Measurements from ENCODE around the gene A3GALT2. TPM values are rescaled to one million over a fixed set of nuclear protein-coding genes. Genes with fewer than 3 reads are reported as not detected.
A peak's percentile ranks its signal among the peaks of the same experiment; 100 is the strongest.

The A3GALT2 gene
- total RNA-seq, 1 donor from 2014 or later: not detected

GRCh38 chr1:33350611-33351280 is 29.8 kb upstream of the A3GALT2 start:
- no peak for DNase-seq

GRCh38 chr1:33349778-33350610 is 29.1 kb upstream of the A3GALT2 start:
- DNase-seq: peak; percentile 64

- no peak for DNase-seq
Measured at GRCh38 chr1:33349081-33349759, 28.3 kb upstream of the A3GALT2 start.

GRCh38 chr1:33348676-33349080 is 27.8 kb upstream of the A3GALT2 start:
- no peak for DNase-seq

- no peak for DNase-seq
Measured at GRCh38 chr1:33348194-33348593, 27.3 kb upstream of the A3GALT2 start.

GRCh38 chr1:33347650-33347992 is 26.7 kb upstream of the A3GALT2 start:
- DNase-seq: peak; percentile 42

GRCh38 chr1:33346927-33347649 is 26.2 kb upstream of the A3GALT2 start:
- peak; percentile 60 for DNase-seq

- no peak for DNase-seq
Measured at GRCh38 chr1:33346533-33346926, 25.6 kb upstream of the A3GALT2 start.

- DNase-seq: peak; percentile 37
Measured at GRCh38 chr1:33344896-33345560, 24.1 kb upstream of the A3GALT2 start.

- no peak for DNase-seq
Measured at GRCh38 chr1:33343539-33343938, 22.6 kb upstream of the A3GALT2 start.

- DNase-seq: peak; percentile 84
Measured at GRCh38 chr1:33342041-33342723, 21.3 kb upstream of the A3GALT2 start.

GRCh38 chr1:33341190-33341589 is 20.3 kb upstream of the A3GALT2 start:
- no peak for DNase-seq

GRCh38 chr1:33339413-33339812 is 18.5 kb upstream of the A3GALT2 start:
- no peak for DNase-seq

GRCh38 chr1:33338440-33339211 is 17.7 kb upstream of the A3GALT2 start:
- peak; percentile 12 for DNase-seq

GRCh38 chr1:33338048-33338439 is 17.1 kb upstream of the A3GALT2 start:
- DNase-seq: no peak

- DNase-seq: no peak
Measured at GRCh38 chr1:33337441-33337840, 16.5 kb upstream of the A3GALT2 start.

- no peak for DNase-seq
Measured at GRCh38 chr1:33336580-33336979, 15.7 kb upstream of the A3GALT2 start.

- no peak for DNase-seq
Measured at GRCh38 chr1:33335020-33335419, 14.1 kb upstream of the A3GALT2 start.

- no peak for DNase-seq
Measured at GRCh38 chr1:33334081-33334552, 13.2 kb upstream of the A3GALT2 start.

- no peak for DNase-seq
Measured at GRCh38 chr1:33332881-33333280, 12.0 kb upstream of the A3GALT2 start.

All from skin of body (tissue), 2 donors.